AG04450 (cell line): Measurements from ENCODE around the gene KLHL29. TPM values are rescaled to one million over a fixed set of nuclear protein-coding genes. Genes with fewer than 3 reads are reported as not detected.

Experiments used
- CTCF ChIA-PET: fragments of 300-600, 350-600 bp; formaldehyde crosslinking; extraction: SDS; loops from one replicate; lab custom pipeline; 2022; ENCODE audit warnings: antibody characterized with exemption, inconsistent platforms; lab: Charles Lee
- POLR2A ChIA-PET: fragments of 350-600 bp; formaldehyde crosslinking; extraction: SDS; loops from one replicate; lab custom pipeline; 2021; ENCODE audit warnings: antibody characterized with exemption, inconsistent platforms; lab: Yijun Ruan, JAX
- DNase-seq: peaks from one replicate; pipeline ENCODE4 v3.0.0-alpha.2; 2011; ENCODE audit warnings: low read depth, low spot score
- H3K27ac ChIP-seq: one replicate; pipeline ENCODE4 v1.5.1; 2012; ENCODE audit warnings: low read depth, low read length, control low read depth
- H3K27me3 ChIP-seq: one replicate; pipeline ENCODE4 v1.6.0; 2012; ENCODE audit warnings: low read length; ENCODE audit not compliant: control insufficient read depth, insufficient read depth
- H3K4me3 ChIP-seq: 2 replicates; pipeline ENCODE4 v1.5.1; 2011; ENCODE audit warnings: mild to moderate bottlenecking, low read depth, low read length, control low read depth
- H3K9me3 ChIP-seq: 2 replicates; pipeline ENCODE4 v1.5.1; 2012; ENCODE audit warnings: low read length; ENCODE audit not compliant: control insufficient read depth, insufficient read depth
- CTCF ChIP-seq: IDR thresholded peaks from 2 replicates; pipeline ENCODE4 v1.5.1; 2011; ENCODE audit warnings: low read depth, low read length, control low read depth, inconsistent platforms
- polyA plus RNA-seq: library from polyadenylated mRNA; depleted of rRNA; stranded (reverse); fragments of >200 nt; gene quantifications from 2 replicates; pipeline ENCODE4 v1.2.3, GENCODE V29; 2011

KLHL29 gene
- polyA plus RNA-seq, 1 experiment = 3.6 TPM

GRCh38 chr2:23525137-23525765, 140.3 kb downstream of the KLHL29 start:
- no peak for TF ChIP-seq CTCF
- Histone ChIP-seq H3K27ac (no peak overlapping the region), H3K27me3 (no peaks in the 10 kb centered on the region), H3K4me3 (no peak overlapping the region), H3K9me3 (no peaks in the 10 kb centered on the region)
- POLR2A ChIA-PET = interaction anchor here (0.6 kb wide), 1 partner anchor 16 kb away, joined by 4 read pairs; no protein-coding TSS in a partner anchor
- no peak for DNase-seq
- CTCF ChIA-PET = no interaction called here

GRCh38 chr2:23526114-23526513, 141.1 kb downstream of the KLHL29 start:
- ChIA-PET POLR2A (no interaction called here), CTCF (interaction anchor here (0.8 kb wide), 1 partner anchor 9 kb away, joined by 3 read pairs; no protein-coding TSS in a partner anchor)
- H3K27ac ChIP-seq = no peak overlapping the region
- no peak for TF ChIP-seq CTCF
- DNase-seq = no peak
- H3K4me3 ChIP-seq = no peak overlapping the region
- H3K27me3 ChIP-seq = no peaks in the 10 kb centered on the region
- H3K9me3 ChIP-seq = no peaks in the 10 kb centered on the region

GRCh38 chr2:23526835-23527790, 142.1 kb downstream of the KLHL29 start:
- no peaks in the 10 kb centered on the region for H3K9me3 ChIP-seq
- DNase-seq = no peak
- ChIA-PET CTCF (no interaction called here), POLR2A (no interaction called here)
- no peaks in the 10 kb centered on the region for H3K27me3 ChIP-seq
- no peak overlapping the region for H3K27ac ChIP-seq
- no peak overlapping the region for H3K4me3 ChIP-seq
- no peak for TF ChIP-seq CTCF

GRCh38 chr2:23528171-23528570, 143.2 kb downstream of the KLHL29 start:
- TF ChIP-seq CTCF = no peak
- no peaks in the 10 kb centered on the region; the same call in 1 of the 2 replicates for H3K9me3 ChIP-seq
- H3K27me3 ChIP-seq = no peaks in the 10 kb centered on the region
- ChIA-PET POLR2A (no interaction called here), CTCF (no interaction called here)
- DNase-seq = no peak
- H3K27ac ChIP-seq = no peak overlapping the region
- H3K4me3 ChIP-seq = no peak overlapping the region

GRCh38 chr2:23528690-23529089, 143.7 kb downstream of the KLHL29 start:
- Histone ChIP-seq H3K27me3 (no peaks in the 10 kb centered on the region), H3K4me3 (no peak overlapping the region), H3K27ac (no peak overlapping the region), H3K9me3 (no peaks in the 10 kb centered on the region; the same call in 1 of the 2 replicates)
- DNase-seq = no peak
- ChIA-PET CTCF (no interaction called here), POLR2A (no interaction called here)
- TF ChIP-seq CTCF = no peak
